NCI-H345 treated with DMSO at 0.1 percent for 48 hours (cell line): Measurements from ENCODE around the gene GLG1.
"Not testable (repeated sequence)": the region's sequence is repeated elsewhere in the genome, so short reads cannot be mapped to it uniquely, and the experiment has no call there.

ENCODE experiments used
- DNase-seq: peaks from one replicate; lab custom pipeline; 2025; ENCODE audit not compliant: unreplicated experiment; lab: John Stamatoyannopoulos, UW

Gene GLG1

DNA sequence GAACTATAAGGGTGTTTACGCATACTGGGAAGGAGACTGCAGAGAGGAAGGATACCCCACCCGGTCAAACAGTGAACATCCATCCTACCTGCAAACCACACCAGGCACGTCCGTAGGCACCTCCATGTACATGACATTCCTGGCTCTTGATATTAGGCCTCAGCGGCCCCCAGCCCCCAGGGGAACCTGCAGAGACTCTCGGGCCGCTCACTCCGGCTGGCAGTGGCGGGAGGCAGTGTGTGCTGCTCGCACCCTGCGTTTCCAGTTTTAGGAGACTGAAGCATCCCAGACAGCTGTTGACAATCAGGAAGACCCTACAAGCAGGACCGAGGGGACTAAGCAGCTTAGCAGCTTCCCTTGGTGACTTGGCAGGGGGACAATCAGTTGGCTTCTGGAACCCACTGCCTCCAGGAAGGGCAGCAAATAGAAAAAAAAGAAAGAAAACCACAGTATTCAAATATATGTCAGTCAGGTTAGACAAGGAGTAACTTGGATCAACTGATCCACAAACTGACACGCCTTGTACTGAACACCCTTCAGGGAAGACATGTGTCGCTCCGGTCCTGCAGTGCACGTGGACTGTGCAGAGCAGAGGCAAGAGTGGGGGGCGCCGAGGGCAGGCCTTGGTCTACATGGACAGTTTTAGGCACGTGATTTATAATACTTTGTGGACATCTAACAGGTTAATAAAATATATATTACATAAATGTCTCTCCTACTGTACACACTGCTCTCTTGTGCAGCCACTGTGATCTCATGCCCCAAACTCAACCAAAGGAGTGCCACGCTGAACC, 155.8 kb downstream of the GLG1 start:
- DNase-seq = no peak

- no peak for DNase-seq
Measured at GRCh38 chr16:74450236-74450635, 156.7 kb downstream of the GLG1 start.

DNA sequence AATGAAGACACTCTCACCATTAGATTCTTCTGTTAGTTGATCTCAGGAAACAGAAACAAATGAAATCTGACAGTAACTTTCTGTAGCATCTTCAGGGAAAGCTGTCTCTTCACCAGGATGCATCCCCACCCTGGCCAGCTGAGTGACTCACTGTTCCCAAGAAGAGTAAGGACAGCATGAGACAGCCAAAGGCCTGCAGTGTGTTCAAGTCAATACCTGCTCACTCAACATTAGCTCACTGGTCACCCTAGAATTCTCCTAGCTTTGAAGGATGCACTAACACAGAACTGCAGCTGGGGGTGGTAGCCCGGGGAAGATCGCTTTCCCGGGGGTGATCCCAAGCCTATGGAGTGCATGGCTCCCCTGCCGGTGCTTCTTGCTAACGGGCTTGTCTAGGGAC, 157.4 kb downstream of the GLG1 start:
- no peak for DNase-seq

DNA sequence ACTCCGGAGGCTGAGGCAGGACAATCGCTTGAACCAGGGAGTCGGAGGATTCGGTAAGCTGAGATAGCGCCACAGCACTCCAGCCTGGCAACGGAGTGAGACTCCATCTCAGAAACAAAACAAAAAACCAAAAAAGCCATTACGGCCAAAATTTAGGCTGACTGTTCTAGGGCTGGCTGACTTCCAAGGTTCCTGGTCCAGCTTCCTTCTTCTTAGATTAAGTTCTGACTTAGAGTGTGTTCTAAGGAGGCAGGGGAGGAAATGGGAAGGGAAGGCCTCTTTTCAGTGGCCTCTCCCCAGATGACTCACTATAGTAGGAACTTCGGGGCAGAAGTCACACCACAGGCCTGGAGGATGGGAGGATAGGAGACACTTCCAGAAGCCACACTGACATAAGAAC, 157.9 kb downstream of the GLG1 start:
- DNase-seq = no peak

DNA sequence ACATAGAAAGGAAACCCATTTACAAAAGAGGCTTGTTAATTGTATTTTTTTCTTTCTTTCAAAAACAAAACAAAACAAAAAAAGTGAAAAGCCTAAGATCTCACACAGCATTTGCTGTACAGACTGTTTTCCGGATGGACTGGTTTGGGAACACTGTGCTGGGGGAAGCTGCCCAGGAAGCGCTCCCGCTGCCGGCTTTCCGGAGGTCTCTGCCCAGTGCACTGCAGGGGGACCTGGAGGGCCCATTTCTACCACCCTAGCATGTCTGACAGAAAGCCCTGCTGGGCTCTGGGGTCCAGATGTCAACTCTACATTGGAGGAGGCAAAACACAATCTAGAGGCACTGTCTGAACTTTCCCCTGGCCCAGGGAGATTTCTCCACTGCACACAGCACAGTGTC, 159.3 kb downstream of the GLG1 start:
- DNase-seq = no peak

DNA sequence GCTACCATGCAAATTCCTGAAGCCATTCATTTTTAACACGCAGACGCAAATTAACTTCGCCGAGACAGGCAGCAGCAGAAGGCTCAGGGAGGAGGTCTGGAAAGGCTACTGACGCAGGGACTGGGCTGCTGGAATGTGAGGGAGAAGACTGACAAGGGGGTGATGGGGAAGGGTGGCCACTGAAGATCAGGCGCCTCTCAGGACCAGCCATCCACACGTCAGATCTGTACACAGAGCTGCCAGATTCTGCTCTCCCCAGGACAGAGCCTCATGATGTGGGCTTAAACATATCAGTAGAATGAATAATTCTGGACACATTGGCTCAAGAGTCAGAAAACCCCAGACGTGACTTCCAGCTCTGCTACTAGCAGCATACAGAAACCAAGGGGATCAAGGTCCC, 160.0 kb downstream of the GLG1 start:
- no peak for DNase-seq

GRCh38 chr16:74443624-74444346, 163.1 kb downstream of the GLG1 start:
- not testable (repeated sequence) for DNase-seq

DNA sequence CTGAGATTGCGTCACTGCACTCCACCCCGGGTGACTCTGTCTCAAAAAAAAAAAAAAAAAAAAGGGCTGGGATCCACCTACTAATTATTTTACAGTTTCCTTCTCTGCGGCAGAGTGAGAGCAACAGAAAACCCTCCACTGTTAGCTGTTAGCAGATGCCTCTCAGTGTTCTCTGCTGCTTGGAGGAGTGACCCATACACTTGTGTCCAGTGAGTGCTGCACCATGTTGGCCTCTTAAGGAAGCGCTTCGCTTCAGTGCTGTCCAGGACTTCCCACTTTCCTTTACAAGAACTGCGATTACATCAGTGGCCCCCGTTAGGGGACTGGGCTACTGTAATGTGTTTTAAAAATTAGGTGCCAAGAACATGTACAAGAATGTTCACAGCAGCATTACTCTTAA, 167.2 kb downstream of the GLG1 start:
- DNase-seq = no peak

GRCh38 chr16:74438492-74438979, 168.4 kb downstream of the GLG1 start:
- no peak for DNase-seq

GRCh38 chr16:74431516-74431915, 175.4 kb downstream of the GLG1 start:
- DNase-seq = no peak

GRCh38 chr16:74430036-74430712, 176.7 kb downstream of the GLG1 start:
- not testable (repeated sequence) for DNase-seq

DNA sequence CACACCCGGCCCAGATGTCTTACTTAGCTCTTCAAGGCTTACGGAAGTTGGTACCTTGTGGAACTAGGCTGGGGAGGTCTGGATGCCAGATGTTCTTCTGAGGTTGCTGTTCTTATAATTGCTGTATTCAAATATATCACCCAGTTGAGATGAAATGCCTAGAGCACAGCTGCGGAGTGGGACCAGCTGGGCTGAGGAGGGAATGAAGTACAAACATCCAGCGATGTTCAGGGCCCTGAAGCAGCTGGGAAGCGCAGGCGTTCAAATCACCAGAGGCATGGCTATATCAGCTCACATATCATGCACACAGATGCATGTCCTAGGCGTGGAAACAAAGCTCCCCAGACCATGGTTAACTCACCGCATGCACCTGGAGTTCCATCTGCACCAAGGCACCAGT, 178.4 kb downstream of the GLG1 start:
- DNase-seq = not testable (repeated sequence)

DNA sequence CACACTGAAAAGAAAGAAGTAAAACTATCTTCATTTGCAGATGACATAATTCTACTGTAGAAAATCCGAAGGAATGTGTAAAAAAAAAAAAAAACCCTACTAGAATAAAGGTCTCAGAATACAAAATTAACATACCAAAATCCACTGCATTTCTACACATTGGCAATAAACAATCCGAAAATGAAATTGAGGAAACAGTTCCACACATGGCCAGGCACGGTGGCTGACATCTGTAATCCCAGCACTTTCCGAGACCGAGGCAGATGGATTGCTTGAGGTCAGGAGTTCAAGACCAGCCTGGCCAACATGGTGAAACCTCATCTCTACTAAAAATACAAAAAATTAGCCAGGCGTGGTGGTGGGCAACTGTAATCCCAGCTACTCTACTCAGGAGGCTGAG, 181.2 kb downstream of the GLG1 start:
- not testable (repeated sequence) for DNase-seq

- not testable (repeated sequence) for DNase-seq
Measured at GRCh38 chr16:74423721-74424120, 183.2 kb downstream of the GLG1 start.

- not testable (repeated sequence) for DNase-seq
Measured at GRCh38 chr16:74422086-74422485, 184.8 kb downstream of the GLG1 start.

GRCh38 chr16:74421482-74421785, 185.5 kb downstream of the GLG1 start:
- not testable (repeated sequence) for DNase-seq

- DNase-seq = not testable (repeated sequence)
Measured at GRCh38 chr16:74420612-74421481, 186.1 kb downstream of the GLG1 start, which contains the start of gene CLEC18B. Gene CLEC18B (minus strand): TSS chr16:74421478. CDS start chr16:74421270, 208 bp downstream.

GRCh38 chr16:74419811-74420210, 187.1 kb downstream of the GLG1 start:
- not testable (repeated sequence) for DNase-seq

DNA sequence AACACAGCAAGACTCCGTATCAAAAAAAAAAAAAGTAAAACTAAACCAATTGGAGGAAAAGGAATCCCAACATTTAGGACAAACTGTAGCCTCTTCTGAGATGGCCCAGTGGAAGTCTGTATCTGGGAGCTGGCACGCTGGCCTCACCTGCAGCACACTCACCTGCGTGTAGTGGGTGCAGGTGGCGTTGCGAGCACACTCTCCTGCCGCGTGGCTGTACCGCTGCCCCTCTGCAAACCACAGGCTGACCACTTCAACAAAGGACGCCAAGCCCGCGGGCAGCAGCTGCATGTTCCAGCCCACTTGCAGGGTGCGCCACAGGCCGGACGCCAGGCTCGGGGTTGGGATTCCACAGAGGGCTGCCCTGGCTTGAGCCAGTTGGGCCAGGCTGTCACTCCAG, 189.0 kb downstream of the GLG1 start:
- DNase-seq = not testable (repeated sequence)

DNA sequence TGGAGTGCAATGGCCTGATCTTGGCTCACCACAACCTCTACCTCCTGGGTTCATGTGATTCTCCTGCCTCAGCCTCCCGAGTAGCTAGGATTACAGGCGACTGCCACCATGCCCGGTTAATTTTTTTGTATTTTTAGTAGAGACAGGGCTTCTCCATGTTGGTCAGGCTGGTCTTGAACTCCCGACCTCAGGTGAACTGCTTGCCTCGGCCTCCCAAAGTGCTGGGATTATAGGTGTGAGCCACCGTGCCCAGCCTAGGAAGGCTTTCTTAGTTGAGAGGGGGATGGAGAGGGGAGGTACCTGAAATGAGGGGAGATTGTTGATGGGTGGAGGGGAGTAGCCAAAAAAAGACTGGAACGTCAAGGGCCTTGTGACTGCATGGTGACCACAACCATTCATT, 193.0 kb downstream of the GLG1 start:
- not testable (repeated sequence) for DNase-seq

- not testable (repeated sequence) for DNase-seq
Measured at GRCh38 chr16:74413485-74413884, 193.4 kb downstream of the GLG1 start.
